NCI-H1092 (cell line): ENCODE data around the gene CRNN.

Experiments used
- DNase-seq: peaks from one replicate; lab custom pipeline; 2025; lab: John Stamatoyannopoulos, UW

The CRNN gene

GRCh38 chr1:152419917-152420316 lies 5.9 kb upstream of the CRNN start:
- DNase-seq: no peak

GRCh38 chr1:152415454-152416227 lies 1.6 kb upstream of the CRNN start:
- no peak for DNase-seq

- no peak for DNase-seq
These were observed 1.3 kb downstream of the CRNN start for GRCh38 chr1:152412756-152413155.

- DNase-seq: no peak
These were observed 2.9 kb downstream of the CRNN start for GRCh38 chr1:152411134-152411533.

- no peak for DNase-seq
These were observed 3.5 kb downstream of the CRNN start for GRCh38 chr1:152410599-152410998.

GRCh38 chr1:152410028-152410427 lies 4.0 kb downstream of the CRNN start:
- DNase-seq: no peak

GRCh38 chr1:152408664-152409063 lies 5.4 kb downstream of the CRNN start:
- DNase-seq: no peak

GRCh38 chr1:152398812-152399698 lies 15.0 kb downstream of the CRNN start:
- no peak for DNase-seq

GRCh38 chr1:152397474-152397873 lies 16.6 kb downstream of the CRNN start:
- DNase-seq: no peak

- DNase-seq: no peak
These were observed 19.9 kb downstream of the CRNN start for GRCh38 chr1:152394151-152394550.

- DNase-seq: no peak
These were observed 21.2 kb downstream of the CRNN start for GRCh38 chr1:152392909-152393308.

GRCh38 chr1:152388889-152389288 lies 25.2 kb downstream of the CRNN start:
- no peak for DNase-seq

GRCh38 chr1:152386940-152387339 lies 27.1 kb downstream of the CRNN start:
- no peak for DNase-seq

GRCh38 chr1:152380932-152381331 lies 33.1 kb downstream of the CRNN start:
- no peak for DNase-seq

GRCh38 chr1:152374451-152374850 lies 39.6 kb downstream of the CRNN start:
- DNase-seq: no peak

- DNase-seq: no peak
These were observed 41.4 kb downstream of the CRNN start for GRCh38 chr1:152372672-152373071.

- no peak for DNase-seq
These were observed 46.6 kb downstream of the CRNN start for GRCh38 chr1:152367436-152367835.

GRCh38 chr1:152359906-152360305 lies 54.2 kb downstream of the CRNN start, which contains the start of gene FLG2:
FLG2 (minus strand) TSS chr1:152360006; CDS start chr1:152358884, 1,122 bp downstream.
- no peak for DNase-seq
